Hematopoietic multipotent progenitor cell treated with erythropoietin and hydrocortisone succinate and interleukin-3 and kit ligand, for 8 days (in vitro differentiated cells): ENCODE measurements around the gene PKD2L2.
"Not testable (repeated sequence)": the region's sequence is repeated elsewhere in the genome, so short reads cannot be mapped to it uniquely, and the experiment has no call there.

Source experiments
- DNase-seq: peaks from one replicate; pipeline ENCODE4 v3.0.0-alpha.2; 2015

Gene PKD2L2

DNA sequence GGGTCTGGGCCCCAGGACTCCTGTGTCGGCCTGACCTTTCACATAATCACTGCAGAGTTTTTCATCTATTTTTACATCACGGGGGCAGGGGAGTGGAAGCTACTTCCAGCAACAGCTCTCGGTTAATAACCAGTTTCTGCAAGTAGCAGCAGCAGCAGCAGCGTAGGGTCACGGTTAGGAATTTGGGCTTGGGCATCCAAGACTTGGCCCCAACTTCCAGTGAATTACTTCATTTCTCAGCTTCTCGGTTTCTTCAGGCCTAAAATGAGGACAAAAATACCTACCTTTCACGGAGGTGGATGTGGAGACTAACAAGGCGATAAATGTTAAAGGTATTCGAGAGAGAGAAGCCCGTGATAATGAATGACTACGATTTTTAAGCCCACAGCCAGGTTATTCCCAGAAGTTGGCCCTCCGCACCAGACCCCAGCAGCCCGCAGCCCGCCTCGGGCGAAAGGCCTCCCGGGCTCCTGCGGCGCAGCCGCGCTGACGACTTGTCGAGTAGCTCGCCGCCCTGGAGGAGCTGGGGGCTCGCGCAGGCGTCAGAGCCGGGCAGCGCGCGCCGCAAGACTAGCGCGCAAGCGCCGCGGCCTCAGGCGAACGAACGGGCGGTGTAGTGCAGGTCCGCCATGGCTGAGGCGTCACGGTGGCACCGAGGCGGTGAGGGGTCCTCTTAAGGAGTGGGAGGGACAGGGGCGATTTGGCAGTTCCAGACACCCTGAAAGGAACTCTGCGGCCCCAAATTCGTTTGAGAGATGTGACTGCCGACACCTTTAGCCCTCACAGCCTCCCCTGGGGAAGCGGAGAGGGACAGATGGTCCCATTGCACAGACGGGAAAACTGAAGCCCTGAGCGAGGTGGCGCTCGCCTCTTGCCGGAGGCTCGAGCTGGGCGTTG lies at the start of gene PKD2L2:
Gene PKD2L2, plus strand, starts transcription at position 595 of the 897 bp plus-strand sequence. Its CDS starts 35 bp downstream, at position 630.
- peak; percentile 86 for DNase-seq

DNA sequence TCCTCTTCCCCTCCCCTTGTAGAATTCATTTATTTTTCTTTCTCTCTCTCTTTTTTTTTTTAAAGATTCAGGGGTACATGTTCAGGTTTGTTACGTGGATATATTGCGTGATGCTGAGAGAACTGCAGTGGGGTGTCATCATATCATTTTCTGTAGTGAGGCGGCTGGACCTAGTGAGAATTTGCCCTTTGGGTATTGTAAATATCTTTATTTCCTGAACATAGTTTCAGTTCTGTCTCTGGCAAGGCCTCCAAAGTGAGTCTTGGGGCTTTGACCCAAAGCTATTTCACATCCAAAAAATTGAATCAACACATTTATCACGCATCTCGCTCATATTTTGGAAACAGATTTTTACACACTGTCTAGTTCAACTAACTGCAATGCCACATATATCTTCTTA lies 47.0 kb upstream of the PKD2L2 start:
- DNase-seq = no peak

DNA sequence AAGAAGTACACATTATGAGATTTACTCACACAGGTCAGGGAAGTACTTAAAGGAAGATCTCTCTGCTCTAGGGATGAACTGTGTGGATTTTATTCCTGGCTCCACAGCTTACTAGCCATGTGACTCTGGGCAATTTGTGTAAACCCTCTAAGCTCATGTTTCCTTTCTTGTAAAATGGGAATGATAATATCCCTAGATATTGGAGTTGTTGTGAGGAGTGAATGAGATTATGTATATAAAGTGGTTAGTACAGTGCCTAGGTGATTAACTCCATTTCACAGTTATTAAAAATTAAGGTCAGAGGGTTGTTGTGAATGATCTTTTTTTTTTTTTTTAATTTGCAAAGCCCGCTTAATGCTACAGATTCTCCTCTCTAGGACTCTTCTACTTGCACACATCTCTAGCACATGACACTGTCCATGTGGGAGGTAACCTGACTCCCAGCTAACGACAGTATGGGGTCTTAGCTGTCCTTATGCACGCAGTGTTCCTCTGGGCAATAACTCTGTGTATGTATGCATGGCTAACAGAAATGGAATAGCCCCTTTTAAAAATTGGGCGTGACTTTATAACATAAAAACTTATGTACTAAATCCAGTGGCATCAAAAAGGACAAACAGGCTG lies 45.5 kb upstream of the PKD2L2 start:
- no peak for DNase-seq

- no peak for DNase-seq
These were observed 43.8 kb upstream of the PKD2L2 start for GRCh38 chr5:137845472-137845871.

GRCh38 chr5:137847687-137848086 lies 41.6 kb upstream of the PKD2L2 start:
- no peak for DNase-seq

DNA sequence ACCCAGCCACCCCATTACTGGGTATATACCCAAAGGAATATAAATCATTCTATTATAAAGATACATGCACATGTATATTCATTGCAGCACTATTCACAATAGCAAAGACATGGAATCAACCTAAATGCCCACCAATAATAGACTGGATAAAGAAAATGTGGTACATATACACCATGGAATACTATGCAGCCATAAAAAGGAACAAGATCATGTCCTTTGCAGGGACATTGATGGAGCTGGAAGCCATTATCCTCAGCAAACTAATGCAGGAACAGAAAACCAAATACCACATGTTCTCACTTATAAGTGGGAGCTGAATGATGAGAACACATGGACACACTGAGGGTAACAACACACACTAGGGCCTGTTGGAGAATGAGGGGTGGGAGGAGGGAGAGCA lies 36.1 kb upstream of the PKD2L2 start:
- DNase-seq = not testable (repeated sequence)

DNA sequence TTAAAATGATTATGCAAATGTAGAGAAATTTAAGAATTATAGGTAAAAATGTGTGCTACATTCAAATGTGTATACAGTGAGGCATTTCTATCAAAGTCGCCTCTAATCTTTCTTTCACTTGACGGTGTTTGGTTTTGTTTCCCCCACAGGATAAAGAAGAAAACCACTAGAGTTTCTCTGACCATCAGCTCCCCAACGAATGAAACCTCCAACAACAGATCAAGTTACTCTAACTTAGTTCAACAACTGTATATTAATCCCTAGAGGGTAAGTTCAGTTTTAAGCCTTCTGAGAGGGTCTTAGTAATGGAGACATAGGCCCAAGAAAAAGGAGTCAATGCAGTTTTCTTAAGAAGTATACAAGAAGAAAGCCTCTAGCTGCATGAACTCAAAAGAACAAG lies 33.1 kb upstream of the PKD2L2 start:
- DNase-seq = no peak

DNA sequence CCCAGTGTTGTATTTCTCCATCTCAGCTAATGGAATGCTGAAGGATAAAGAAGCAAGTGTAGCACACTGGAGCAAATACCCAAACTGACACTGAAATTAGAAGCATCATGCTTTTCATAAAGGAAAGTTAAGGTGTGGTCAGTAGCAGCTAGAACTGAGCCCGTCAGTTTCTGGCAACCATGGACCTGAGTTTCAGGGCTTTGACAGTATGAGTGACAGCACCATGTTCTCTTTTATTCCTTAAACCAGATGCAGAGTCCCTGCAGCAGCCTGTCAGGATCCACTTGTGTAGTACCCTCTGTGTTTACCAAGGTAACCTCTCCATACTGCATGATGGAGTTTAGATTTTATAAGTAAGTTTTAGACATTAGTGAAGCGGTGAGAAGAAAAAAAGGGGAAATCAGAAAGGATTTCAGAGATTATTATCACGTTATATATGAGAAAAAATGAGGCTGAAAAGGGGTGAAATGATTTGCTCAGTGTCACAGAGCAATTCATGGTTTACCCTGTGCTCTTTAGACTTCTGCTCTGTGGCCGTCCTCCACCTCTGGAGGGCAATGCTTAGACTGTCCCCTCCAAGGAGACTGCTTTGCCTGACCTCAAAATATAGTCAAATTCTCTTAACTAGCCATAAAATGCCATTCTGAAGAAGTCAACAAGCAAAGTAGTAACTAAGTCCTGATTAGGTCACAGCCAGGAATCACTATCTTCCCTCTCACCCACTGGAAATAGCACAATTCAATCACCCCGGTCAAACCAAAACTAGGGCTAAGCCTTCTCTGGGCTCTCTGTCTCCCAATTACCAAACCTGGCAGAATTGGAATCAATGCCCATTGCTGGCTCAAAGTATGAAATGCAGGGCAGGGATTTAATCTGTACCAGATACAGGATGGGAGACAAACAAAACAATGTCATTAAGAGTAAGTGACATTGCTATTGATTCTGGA lies 32.1 kb upstream of the PKD2L2 start:
- DNase-seq = no peak

DNA sequence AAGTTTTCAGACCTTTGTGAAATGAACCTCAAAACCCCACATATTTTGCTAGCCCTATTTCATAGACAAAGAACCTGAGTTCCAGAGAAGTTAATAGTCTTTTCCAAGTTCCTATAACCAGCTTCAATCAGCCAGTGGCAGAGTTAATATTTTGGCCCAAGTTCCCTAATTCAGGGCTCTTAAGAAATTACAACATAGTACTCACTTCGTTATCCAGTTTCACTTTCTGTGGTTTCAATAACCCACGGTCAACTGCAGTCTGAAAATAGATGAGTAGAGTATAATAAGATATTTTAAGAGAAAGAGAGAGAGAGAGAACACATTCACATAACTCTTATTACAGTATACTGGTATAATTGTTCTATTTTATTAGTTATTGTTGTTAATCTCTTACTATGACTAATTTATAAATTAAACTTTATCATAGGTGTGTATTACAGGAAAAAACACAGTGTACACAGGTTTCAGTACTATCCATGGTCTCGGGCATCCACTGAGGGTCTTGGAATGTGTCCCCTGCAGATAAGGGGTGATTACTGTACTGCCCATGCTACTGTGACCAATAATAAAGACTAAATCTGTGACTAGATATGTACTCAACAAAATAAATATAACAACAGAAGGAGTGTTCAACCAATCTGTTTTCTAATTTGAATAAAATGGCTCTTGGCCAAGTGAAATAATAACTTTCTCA lies 30.9 kb upstream of the PKD2L2 start:
- DNase-seq = peak; percentile 18

- no peak for DNase-seq
These were observed 30.3 kb upstream of the PKD2L2 start for GRCh38 chr5:137858954-137859353.

DNA sequence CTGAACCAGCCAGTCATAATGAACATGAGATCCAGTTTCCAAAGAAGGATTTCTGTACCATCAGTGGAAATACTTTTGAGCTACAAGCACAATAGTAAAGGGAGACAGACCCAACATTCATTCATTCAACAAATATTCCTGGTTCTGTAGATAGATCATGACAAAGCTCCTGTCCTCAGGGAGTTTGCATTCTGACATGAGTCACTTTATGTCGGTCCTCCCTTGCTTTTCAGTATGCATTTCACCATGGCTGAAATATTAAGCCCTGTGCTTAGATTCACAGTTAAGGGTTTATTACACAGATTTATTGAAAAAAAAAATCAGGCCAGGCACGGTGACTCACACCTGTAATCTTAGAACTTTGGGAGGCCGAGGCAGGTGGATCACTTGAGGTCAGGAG lies 27.0 kb upstream of the PKD2L2 start:
- no peak for DNase-seq

DNA sequence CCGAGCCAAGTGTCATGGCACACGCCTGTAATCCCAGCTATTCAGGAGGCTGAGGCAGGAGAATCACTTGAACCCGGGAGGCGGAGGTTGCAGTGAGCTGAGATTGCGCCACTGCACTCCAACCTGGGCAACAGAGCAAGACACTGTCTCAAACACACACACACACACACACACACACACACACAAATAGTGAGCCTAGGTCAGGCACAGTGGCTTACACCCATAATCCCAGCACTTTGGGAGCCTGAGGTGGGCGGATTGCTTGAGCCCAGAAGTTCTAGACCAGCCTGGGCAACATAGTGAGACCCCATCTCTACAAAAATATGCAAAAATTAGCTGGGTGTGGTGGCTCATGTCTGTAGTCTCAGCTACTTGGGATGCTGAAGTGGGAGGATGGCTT lies 25.6 kb upstream of the PKD2L2 start:
- not testable (repeated sequence) for DNase-seq

- no peak for DNase-seq
These were observed 22.5 kb upstream of the PKD2L2 start for GRCh38 chr5:137866541-137867388.

- peak; percentile 44 for DNase-seq
These were observed 21.6 kb upstream of the PKD2L2 start, which contains the start of gene MYOT for GRCh38 chr5:137867664-137868063. TSS of gene MYOT (plus strand) at chr5:137867860. CDS start at chr5:137870652, 2,792 bp downstream.

GRCh38 chr5:137870647-137871339 lies 18.5 kb upstream of the PKD2L2 start:
- no peak for DNase-seq

DNA sequence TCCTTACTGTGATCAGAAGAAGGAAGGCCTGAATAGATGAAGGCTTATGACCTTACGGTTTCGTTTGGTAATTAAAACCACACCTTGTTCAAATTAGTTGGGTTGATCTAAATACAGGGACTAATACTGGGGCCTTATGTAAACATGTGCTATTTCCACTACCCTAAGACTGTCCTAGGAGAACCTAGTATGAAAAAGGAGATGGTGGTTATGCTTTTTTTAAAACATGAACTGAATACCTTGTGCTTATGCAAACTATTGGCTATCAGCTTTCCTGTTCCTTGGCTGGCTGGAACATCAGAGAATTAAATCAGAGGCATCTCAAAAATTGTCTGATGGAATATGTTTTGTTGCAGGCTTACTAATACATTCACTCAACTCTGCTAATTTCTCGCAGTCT lies 17.7 kb upstream of the PKD2L2 start:
- no peak for DNase-seq

DNA sequence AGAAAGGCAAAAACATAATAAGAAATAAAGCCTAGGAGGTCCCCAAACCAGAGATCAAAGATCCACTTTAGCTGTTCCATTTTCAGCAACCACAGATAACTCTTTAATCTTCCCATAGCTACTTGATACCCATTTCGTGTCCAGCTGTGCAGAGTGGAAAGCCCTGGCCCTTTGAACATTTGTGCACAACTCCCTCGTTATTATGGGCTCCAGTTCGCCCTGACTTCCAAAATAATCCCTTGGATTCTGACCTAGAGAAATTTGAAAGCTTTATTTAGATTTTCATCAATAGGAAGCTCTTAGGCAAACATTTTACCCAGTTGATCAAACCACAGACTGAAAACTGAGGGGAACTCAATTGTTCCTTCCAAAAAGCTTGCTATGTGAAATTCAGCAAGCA lies 16.8 kb upstream of the PKD2L2 start:
- DNase-seq = no peak

DNA sequence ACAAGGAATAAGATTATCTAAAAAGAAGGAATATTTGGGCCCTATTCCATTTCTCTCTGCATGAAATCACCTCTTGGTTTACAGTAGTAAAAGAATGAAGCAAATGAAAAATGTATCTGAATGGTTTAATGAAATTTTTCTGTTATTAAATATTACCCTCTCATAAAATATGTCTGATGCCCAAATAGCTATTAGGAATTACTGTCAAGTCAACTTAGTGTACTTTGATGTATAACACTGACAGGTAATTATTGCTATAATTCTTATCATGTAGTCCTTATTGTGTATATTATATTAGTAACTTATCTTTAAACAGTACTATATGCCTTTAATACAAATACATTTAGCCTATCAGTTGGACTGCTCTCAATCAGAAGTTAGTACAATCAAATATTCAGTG lies 13.2 kb upstream of the PKD2L2 start:
- DNase-seq = no peak

DNA sequence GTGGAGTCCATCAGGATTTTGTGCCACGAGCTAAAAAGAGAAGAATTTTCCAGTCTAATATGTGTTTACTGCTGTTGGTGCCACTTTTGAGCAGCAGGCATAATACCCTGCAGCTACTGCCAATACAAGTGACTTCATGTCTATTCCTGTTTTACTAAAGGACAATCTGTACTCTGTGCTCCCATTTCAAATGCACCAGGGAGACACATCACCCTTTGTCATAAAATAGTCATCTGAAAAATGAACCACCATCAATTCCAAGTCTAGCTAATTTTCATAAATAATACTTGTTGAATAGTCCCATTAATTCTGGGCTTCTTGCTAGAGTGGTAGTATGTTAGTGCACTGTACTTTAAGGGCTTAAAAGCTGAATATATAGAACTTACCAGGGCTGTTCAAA lies 8.9 kb upstream of the PKD2L2 start:
- no peak for DNase-seq

GRCh38 chr5:137887831-137888230 lies 1.4 kb upstream of the PKD2L2 start:
- DNase-seq = peak; percentile 7

- DNase-seq = peak; percentile 59
These were observed 793 bp upstream of the PKD2L2 start for GRCh38 chr5:137888466-137888862.
